ENCODE data around the gene MYO5A. TPM values are rescaled to one million over a fixed set of nuclear protein-coding genes. Genes with fewer than 3 reads are reported as not detected.

Gene MYO5A
- total and polyA plus RNA-seq, 2 donors: 8.7 to 10.2 TPM

DNA sequence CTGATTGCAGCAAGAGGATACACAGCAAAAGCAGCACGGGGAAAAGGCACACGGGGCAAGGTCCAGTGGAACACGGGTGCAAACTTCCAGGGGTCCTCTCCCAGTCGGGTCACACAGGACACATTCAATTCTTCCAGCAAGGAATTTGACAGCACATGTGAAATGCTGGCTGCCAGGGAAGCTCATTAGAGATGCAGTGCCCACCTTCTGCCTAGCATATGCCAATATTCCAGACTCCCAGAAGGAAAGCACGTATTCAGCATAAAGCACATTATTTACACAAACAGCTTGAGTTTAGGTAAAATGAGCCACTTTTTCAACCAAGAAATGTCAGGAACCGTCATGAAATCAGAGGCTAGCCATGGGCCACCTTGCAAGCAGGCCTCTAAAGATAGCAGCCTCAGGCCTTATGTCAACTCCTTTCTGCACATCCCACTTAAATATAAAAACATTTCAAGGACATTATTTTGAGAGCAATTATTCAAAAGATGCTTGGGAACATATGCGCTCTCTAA is 252.4 kb downstream of the MYO5A start:
- H3K27ac ChIP-seq (ENCODE audit: low read depth in 1 of 2, low read length in 1 of 2): no peak overlapping the region
- 96% methylated on average over 7 of the region's 7 CpGs for WGBS
- no peaks in the 10 kb centered on the region for H3K9me3 ChIP-seq (ENCODE audit: control insufficient read depth in 2 of 2, insufficient read depth in 1 of 2, low read length in 1 of 2)
- DNase-seq (ENCODE audit: low read depth in 6 of 9, low spot score in 9 of 9): no peak
- H3K4me1 ChIP-seq (ENCODE audit: control insufficient read depth in 2 of 2, insufficient read depth in 2 of 2, low read length in 2 of 2): no peaks in the 10 kb centered on the region
- H3K36me3 ChIP-seq (ENCODE audit: control insufficient read depth in 2 of 2, insufficient read depth in 2 of 2, low read length in 1 of 2): no peaks in the 10 kb centered on the region
- H3K4me3 ChIP-seq (ENCODE audit: low read length in 2 of 2): no peak overlapping the region
- H3K27me3 ChIP-seq (ENCODE audit: control insufficient read depth in 2 of 2, insufficient read depth in 1 of 2, low read length in 1 of 2): no peaks in the 10 kb centered on the region

GRCh38 chr15:52263563-52264282 is 265.0 kb downstream of the MYO5A start:
- H3K27ac ChIP-seq (ENCODE audit: low read depth in 1 of 2, low read length in 1 of 2): peak overlapping the region in 1 of 2 donors; percentile 11
- no peaks in the 10 kb centered on the region for H3K9me3 ChIP-seq (ENCODE audit: control insufficient read depth in 2 of 2, insufficient read depth in 1 of 2, low read length in 1 of 2)
- H3K4me3 ChIP-seq (ENCODE audit: low read length in 2 of 2): no peak overlapping the region
- H3K27me3 ChIP-seq (ENCODE audit: control insufficient read depth in 2 of 2, insufficient read depth in 1 of 2, low read length in 1 of 2): no peaks in the 10 kb centered on the region
- H3K4me1 ChIP-seq (ENCODE audit: control insufficient read depth in 2 of 2, insufficient read depth in 2 of 2, low read length in 2 of 2): peaks cover 0 to 31% of the 10 kb centered on the region in 2 donors
- H3K36me3 ChIP-seq (ENCODE audit: control insufficient read depth in 2 of 2, insufficient read depth in 2 of 2, low read length in 1 of 2): no peaks in the 10 kb centered on the region
- DNase-seq (ENCODE audit: low read depth in 6 of 9, low spot score in 9 of 9): peak in 1 of 9 donors; percentile 25
- 90% methylated on average over 11 of the region's 11 CpGs for WGBS

GRCh38 chr15:52262364-52262763 is 266.3 kb downstream of the MYO5A start:
- WGBS: 81% methylated on average over 5 of the region's 5 CpGs
- Histone ChIP-seq H3K27ac (ENCODE audit: low read depth in 1 of 2, low read length in 1 of 2) (peak overlapping the region in 1 of 2 donors; percentile 74), H3K4me1 (ENCODE audit: control insufficient read depth in 2 of 2, insufficient read depth in 2 of 2, low read length in 2 of 2) (peaks cover 0 to 36% of the 10 kb centered on the region in 2 donors), H3K9me3 (ENCODE audit: control insufficient read depth in 2 of 2, insufficient read depth in 1 of 2, low read length in 1 of 2) (no peaks in the 10 kb centered on the region), H3K36me3 (ENCODE audit: control insufficient read depth in 2 of 2, insufficient read depth in 2 of 2, low read length in 1 of 2) (no peaks in the 10 kb centered on the region), H3K27me3 (ENCODE audit: control insufficient read depth in 2 of 2, insufficient read depth in 1 of 2, low read length in 1 of 2) (no peaks in the 10 kb centered on the region), H3K4me3 (ENCODE audit: low read length in 2 of 2) (no peak overlapping the region)
- DNase-seq (ENCODE audit: low read depth in 6 of 9, low spot score in 9 of 9): peak in 1 of 9 donors; percentile 12

- H3K4me3 ChIP-seq (ENCODE audit: low read length in 2 of 2): no peak overlapping the region
- peak overlapping the region; percentile 26 to 74 for H3K27ac ChIP-seq (ENCODE audit: low read depth in 1 of 2, low read length in 1 of 2)
- no peaks in the 10 kb centered on the region for H3K27me3 ChIP-seq (ENCODE audit: control insufficient read depth in 2 of 2, insufficient read depth in 1 of 2, low read length in 1 of 2)
- peaks cover 2 to 43% of the 10 kb centered on the region in 2 donors for H3K4me1 ChIP-seq (ENCODE audit: control insufficient read depth in 2 of 2, insufficient read depth in 2 of 2, low read length in 2 of 2)
- no peaks in the 10 kb centered on the region for H3K9me3 ChIP-seq (ENCODE audit: control insufficient read depth in 2 of 2, insufficient read depth in 1 of 2, low read length in 1 of 2)
- WGBS: 29% methylated on average over 8 of the region's 8 CpGs
- DNase-seq (ENCODE audit: low read depth in 6 of 9, low spot score in 9 of 9): peak in 4 of 9 donors; percentile 33 to 71 (median 40)
- no peaks in the 10 kb centered on the region for H3K36me3 ChIP-seq (ENCODE audit: control insufficient read depth in 2 of 2, insufficient read depth in 2 of 2, low read length in 1 of 2)
These were observed 267.0 kb downstream of the MYO5A start for GRCh38 chr15:52261498-52262242.

DNA sequence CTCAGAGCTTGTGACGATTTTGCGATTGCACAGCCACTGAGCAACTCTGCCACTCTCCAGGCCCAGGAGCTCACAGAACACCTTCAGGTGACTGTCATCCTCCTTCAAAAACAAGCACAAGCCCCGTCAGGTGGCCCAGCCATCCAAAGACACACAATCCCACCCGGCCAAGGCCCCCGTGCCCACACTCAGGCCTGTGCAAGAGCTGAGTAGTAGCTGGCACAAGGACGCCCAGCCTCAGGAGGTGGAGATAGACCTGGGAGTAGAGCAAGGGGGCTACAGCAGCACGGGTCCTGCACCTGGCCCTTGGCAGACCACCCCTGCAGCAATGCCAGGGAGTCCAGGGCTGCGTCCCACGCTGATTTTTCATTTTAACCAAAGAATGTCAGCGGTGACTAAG is 267.7 kb downstream of the MYO5A start:
- H3K4me1 ChIP-seq (ENCODE audit: control insufficient read depth in 2 of 2, insufficient read depth in 2 of 2, low read length in 2 of 2): peaks cover 2 to 46% of the 10 kb centered on the region in 2 donors
- no peaks in the 10 kb centered on the region for H3K9me3 ChIP-seq (ENCODE audit: control insufficient read depth in 2 of 2, insufficient read depth in 1 of 2, low read length in 1 of 2)
- no peak overlapping the region for H3K4me3 ChIP-seq (ENCODE audit: low read length in 2 of 2)
- H3K36me3 ChIP-seq (ENCODE audit: control insufficient read depth in 2 of 2, insufficient read depth in 2 of 2, low read length in 1 of 2): no peaks in the 10 kb centered on the region
- no peak for DNase-seq (ENCODE audit: low read depth in 6 of 9, low spot score in 9 of 9)
- peak overlapping the region in 1 of 2 donors; percentile 15 for H3K27ac ChIP-seq (ENCODE audit: low read depth in 1 of 2, low read length in 1 of 2)
- 97% methylated on average over 10 of the region's 10 CpGs for WGBS
- no peaks in the 10 kb centered on the region for H3K27me3 ChIP-seq (ENCODE audit: control insufficient read depth in 2 of 2, insufficient read depth in 1 of 2, low read length in 1 of 2)

GRCh38 chr15:52259503-52259902 is 269.2 kb downstream of the MYO5A start:
- Histone ChIP-seq H3K4me3 (ENCODE audit: low read length in 2 of 2) (no peak overlapping the region), H3K4me1 (ENCODE audit: control insufficient read depth in 2 of 2, insufficient read depth in 2 of 2, low read length in 2 of 2) (peaks cover 2 to 46% of the 10 kb centered on the region in 2 donors), H3K36me3 (ENCODE audit: control insufficient read depth in 2 of 2, insufficient read depth in 2 of 2, low read length in 1 of 2) (no peaks in the 10 kb centered on the region), H3K9me3 (ENCODE audit: control insufficient read depth in 2 of 2, insufficient read depth in 1 of 2, low read length in 1 of 2) (no peaks in the 10 kb centered on the region), H3K27me3 (ENCODE audit: control insufficient read depth in 2 of 2, insufficient read depth in 1 of 2, low read length in 1 of 2) (no peaks in the 10 kb centered on the region), H3K27ac (ENCODE audit: low read depth in 1 of 2, low read length in 1 of 2) (no peak overlapping the region)
- no peak for DNase-seq (ENCODE audit: low read depth in 6 of 9, low spot score in 9 of 9)
- WGBS: 97% methylated on average over 4 of the region's 4 CpGs

DNA sequence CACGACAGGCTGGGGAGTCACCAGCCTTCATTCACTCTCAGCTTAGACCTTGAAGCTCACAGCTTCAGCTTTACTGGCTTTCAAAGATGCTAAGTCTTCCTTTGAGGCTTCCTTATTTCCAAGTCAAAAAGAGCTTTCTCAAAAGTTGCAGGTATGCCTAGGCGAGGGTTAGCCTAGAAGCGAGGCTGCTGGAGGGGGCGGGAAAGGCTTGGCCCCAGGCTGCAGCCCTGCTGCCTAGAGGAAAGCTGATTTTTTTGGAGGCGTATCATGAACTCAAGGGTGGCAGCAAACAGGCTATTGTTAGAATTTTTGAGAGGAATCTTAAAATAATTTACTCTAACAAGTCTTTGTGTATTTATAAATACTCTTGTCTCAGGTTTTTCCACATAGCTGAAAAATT is 270.2 kb downstream of the MYO5A start:
- H3K9me3 ChIP-seq (ENCODE audit: control insufficient read depth in 2 of 2, insufficient read depth in 1 of 2, low read length in 1 of 2): no peaks in the 10 kb centered on the region
- H3K4me1 ChIP-seq (ENCODE audit: control insufficient read depth in 2 of 2, insufficient read depth in 2 of 2, low read length in 2 of 2): peaks cover 2 to 39% of the 10 kb centered on the region in 2 donors
- no peaks in the 10 kb centered on the region for H3K27me3 ChIP-seq (ENCODE audit: control insufficient read depth in 2 of 2, insufficient read depth in 1 of 2, low read length in 1 of 2)
- over 99% methylated on average over 5 of the region's 5 CpGs for WGBS
- no peaks in the 10 kb centered on the region for H3K36me3 ChIP-seq (ENCODE audit: control insufficient read depth in 2 of 2, insufficient read depth in 2 of 2, low read length in 1 of 2)
- no peak overlapping the region for H3K27ac ChIP-seq (ENCODE audit: low read depth in 1 of 2, low read length in 1 of 2)
- H3K4me3 ChIP-seq (ENCODE audit: low read length in 2 of 2): no peak overlapping the region
- DNase-seq (ENCODE audit: low read depth in 6 of 9, low spot score in 9 of 9): no peak

DNA sequence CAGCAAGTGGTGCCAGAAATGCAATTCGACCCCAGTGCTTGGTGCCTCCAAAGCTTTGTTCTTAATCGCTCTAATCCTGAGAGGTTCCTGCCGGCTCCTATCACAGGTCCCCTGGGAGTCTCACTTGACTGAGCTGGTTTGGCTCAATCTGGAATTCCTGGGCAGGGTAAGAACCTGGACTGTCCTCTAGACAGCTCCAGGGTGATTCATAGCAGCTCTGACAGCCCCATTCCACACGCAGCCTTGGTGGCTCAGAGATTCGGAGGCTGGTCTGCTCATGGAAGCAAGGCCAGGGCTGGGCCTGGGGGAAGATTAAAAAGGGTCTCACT is 271.0 kb downstream of the MYO5A start:
- 97% methylated on average over 5 of the region's 5 CpGs for WGBS
- Histone ChIP-seq H3K27me3 (ENCODE audit: control insufficient read depth in 2 of 2, insufficient read depth in 1 of 2, low read length in 1 of 2) (no peaks in the 10 kb centered on the region), H3K9me3 (ENCODE audit: control insufficient read depth in 2 of 2, insufficient read depth in 1 of 2, low read length in 1 of 2) (no peaks in the 10 kb centered on the region), H3K36me3 (ENCODE audit: control insufficient read depth in 2 of 2, insufficient read depth in 2 of 2, low read length in 1 of 2) (no peaks in the 10 kb centered on the region), H3K27ac (ENCODE audit: low read depth in 1 of 2, low read length in 1 of 2) (no peak overlapping the region), H3K4me1 (ENCODE audit: control insufficient read depth in 2 of 2, insufficient read depth in 2 of 2, low read length in 2 of 2) (peaks cover 2 to 34% of the 10 kb centered on the region in 2 donors), H3K4me3 (ENCODE audit: low read length in 2 of 2) (no peak overlapping the region)
- DNase-seq (ENCODE audit: low read depth in 6 of 9, low spot score in 9 of 9): no peak

Measured in thymus (tissue), 11 donors.